Ishikawa (cell line): ENCODE measurements around the gene OR13J1.

Experiments
- CEBPB ChIP-seq: IDR thresholded peaks from 2 replicates; pipeline ENCODE4 v1.6.1; 2012
- CREB1 ChIP-seq: IDR thresholded peaks from 2 replicates; pipeline ENCODE4 v1.6.1; 2012; ENCODE audit warnings: low read depth
- EGR1 ChIP-seq: IDR thresholded peaks from 2 replicates; pipeline ENCODE4 v1.6.1; 2012
- EP300 ChIP-seq: IDR thresholded peaks from 2 replicates; pipeline ENCODE4 v1.6.1; 2012; ENCODE audit warnings: borderline replicate concordance
- FOXM1 ChIP-seq: IDR thresholded peaks from 2 replicates; pipeline ENCODE4 v1.6.1; 2012; ENCODE audit warnings: low read depth, borderline replicate concordance
- MAX ChIP-seq: IDR thresholded peaks from 2 replicates; pipeline ENCODE4 v1.6.1; 2012
- NFIC ChIP-seq: IDR thresholded peaks from 2 replicates; pipeline ENCODE4 v1.6.1; 2012
- RAD21 ChIP-seq: IDR thresholded peaks from 2 replicates; pipeline ENCODE4 v1.6.1; 2012; ENCODE audit warnings: low read depth
- REST ChIP-seq: IDR thresholded peaks from 2 replicates; pipeline ENCODE4 v1.6.1; 2012; ENCODE audit warnings: low read depth, mild to moderate bottlenecking
- TAF1 ChIP-seq: IDR thresholded peaks from 2 replicates; pipeline ENCODE4 v1.6.1; 2012; ENCODE audit warnings: low read depth, mild to moderate bottlenecking
- TCF12 ChIP-seq: IDR thresholded peaks from 2 replicates; pipeline ENCODE4 v1.6.1; 2012; ENCODE audit warnings: low read depth
- TEAD4 ChIP-seq: IDR thresholded peaks from 2 replicates; pipeline ENCODE4 v1.6.1; 2012
- USF1 ChIP-seq: IDR thresholded peaks from 2 replicates; pipeline ENCODE4 v1.6.1; 2012
- YY1 ChIP-seq: IDR thresholded peaks from 2 replicates; pipeline ENCODE4 v1.6.1; 2012; ENCODE audit warnings: low read depth
- ZBTB7A ChIP-seq: IDR thresholded peaks from 2 replicates; pipeline ENCODE4 v1.6.1; 2012; ENCODE audit warnings: low read depth

Gene OR13J1

GRCh38 chr9:35914301-35914807 lies 44.2 kb upstream of the OR13J1 start:
- TF ChIP-seq USF1 (no peak), MAX (no peak), TAF1 (no peak), CEBPB (no peak), EGR1 (no peak), RAD21 (no peak), YY1 (no peak), NFIC (no peak), EP300 (no peak), TEAD4 (no peak), CREB1 (no peak), TCF12 (no peak), ZBTB7A (no peak)

GRCh38 chr9:35912791-35913400 lies 42.7 kb upstream of the OR13J1 start:
- TF ChIP-seq ZBTB7A (peak; percentile 54; the same call in 1 of the 2 replicates), TCF12 (no peak)

- TF ChIP-seq FOXM1 (no peak), EP300 (no peak), CEBPB (no peak), TAF1 (no peak), ZBTB7A (no peak), NFIC (no peak), EGR1 (no peak), RAD21 (no peak), USF1 (no peak), TEAD4 (no peak), TCF12 (no peak)
Measured at GRCh38 chr9:35911690-35912089, 41.5 kb upstream of the OR13J1 start.

GRCh38 chr9:35910613-35911359 lies 40.6 kb upstream of the OR13J1 start:
- TF ChIP-seq TAF1, result no peak
- no peak for TF ChIP-seq EP300
- no peak for TF ChIP-seq EGR1
- no peak for TF ChIP-seq CREB1
- peak; percentile 85 for TF ChIP-seq RAD21
- TF ChIP-seq MAX, result no peak

- TF ChIP-seq REST (no peak), TEAD4 (no peak), FOXM1 (no peak), CREB1 (no peak), ZBTB7A (no peak), TCF12 (no peak)
Measured at GRCh38 chr9:35909687-35910612, 39.7 kb upstream of the OR13J1 start.

- TF ChIP-seq MAX, result no peak
- no peak for TF ChIP-seq NFIC
- TF ChIP-seq EP300, result no peak
- TF ChIP-seq CREB1, result no peak
- no peak for TF ChIP-seq ZBTB7A
- no peak for TF ChIP-seq RAD21
- TF ChIP-seq YY1, result no peak
- no peak for TF ChIP-seq CEBPB
- no peak for TF ChIP-seq REST
- TF ChIP-seq TAF1, result no peak
- TF ChIP-seq USF1, result no peak
- no peak for TF ChIP-seq EGR1
- no peak for TF ChIP-seq FOXM1
- TF ChIP-seq TEAD4, result no peak
- TF ChIP-seq TCF12, result no peak
Measured at GRCh38 chr9:35909274-35909673, 39.1 kb upstream of the OR13J1 start, which contains the start of gene SPAAR. Gene SPAAR, plus strand, starts transcription at chr9:35909490. Its CDS starts 974 bp downstream, at chr9:35910464.
